Upper lobe of left lung (tissue), 6 donors: ENCODE results near the gene ARIH1. TPM values are rescaled to one million over a fixed set of nuclear protein-coding genes. Genes with fewer than 3 reads are reported as not detected.
A peak's percentile ranks its signal among the peaks of the same experiment; 100 is the strongest.

Source experiments
- ATAC-seq, 2 donors: fragments of 200-7000 bp; cut with Tn5 transposase; one replicate each; pipeline ENCODE4 v1.9.1; 2022; ENCODE audit warnings: mild to moderate bottlenecking in 2 of 2, moderate library complexity in 2 of 2; ENCODE audit not compliant: low FRiP score in 2 of 2
- DNase-seq, 2 donors: peaks; one replicate each; pipeline ENCODE4 v3.0.0-alpha.2; 2019 to 2020
- H3K27ac ChIP-seq, 4 donors: fragments of 200-600 bp; sonication (generic); one replicate each; pipeline ENCODE4 v1.5.1; 2016 to 2019
- H3K27me3 ChIP-seq, 4 donors: fragments of 200-600 bp; sonication (generic); one replicate each; pipeline ENCODE4 v1.5.1; 2017 to 2019
- H3K36me3 ChIP-seq, 4 donors: fragments of 200-600 bp; sonication (generic); one replicate each; pipeline ENCODE4 v1.5.1; 2016 to 2019
- H3K4me1 ChIP-seq, 4 donors: fragments of 200-600 bp; sonication (generic); one replicate each; pipeline ENCODE4 v1.5.1; 2018 to 2019
- H3K4me3 ChIP-seq, 4 donors: fragments of 200-600 bp; sonication (generic); one replicate each; pipeline ENCODE4 v1.5.1; 2017 to 2019; ENCODE audit warnings: mild to moderate bottlenecking in 2 of 4, moderate library complexity in 1 of 4
- H3K9me3 ChIP-seq, 4 donors: fragments of 200-600 bp; sonication (generic); one replicate each; pipeline ENCODE4 v1.5.1; 2018 to 2019
- EP300 ChIP-seq, 4 donors: sonication (generic); formaldehyde crosslinking; IDR thresholded peaks; one replicate each; pipeline ENCODE4 v1.5.1; 2017; ENCODE audit warnings: antibody characterized with exemption in 4 of 4, control low read depth in 2 of 4
- POLR2A ChIP-seq, 4 donors: fragments of 450-650 bp; IDR thresholded peaks; one replicate each; pipeline ENCODE4 v1.5.1; 2016 to 2017; ENCODE audit warnings: antibody characterized with exemption in 4 of 4, mild to moderate bottlenecking in 2 of 4
- POLR2AphosphoS5 ChIP-seq, 2 donors: sonication (generic); formaldehyde crosslinking; IDR thresholded peaks; one replicate each; pipeline ENCODE4 v1.5.1; 2017; ENCODE audit warnings: antibody characterized with exemption in 2 of 2
- WGBS, 2 donors: methylation state at CpG; one replicate each; pipeline ENCODE4 v1.1.5; 2017 to 2018; 5-methylcytosine and 5-hydroxymethylcytosine counted together
- total RNA-seq, 6 donors: library from RNA; depleted of rRNA in 4 of 6; stranded (reverse); fragments of >200 nt in 4 of 6; gene quantifications; one replicate each; pipeline versions ENCODE4 v1.1.0 to v1.2.1, GENCODE V29; 2016 to 2021
- TF ChIP-seq, protein P1 (sequence below), 6 experiments: fragments of 450-650 bp in 4 of 6; fragments of 200-600 bp in 2 of 6; sonication (generic) in 2 of 6; IDR thresholded peaks; one replicate each; pipeline ENCODE4 v1.5.1; 2016 to 2019; ENCODE audit warnings: antibody characterized with exemption in 6 of 6
- donor health status: DM: no; HTN: no; CAD: no; lungs with moderate emphysema.
- donor health status: DM: no; HTN: yes; CAD: no; lungs with severe emphysema.

Gene ARIH1
- total RNA-seq, 6 donors from 2014 or later: 43.0 to 155 (median 85.4) TPM

DNA sequence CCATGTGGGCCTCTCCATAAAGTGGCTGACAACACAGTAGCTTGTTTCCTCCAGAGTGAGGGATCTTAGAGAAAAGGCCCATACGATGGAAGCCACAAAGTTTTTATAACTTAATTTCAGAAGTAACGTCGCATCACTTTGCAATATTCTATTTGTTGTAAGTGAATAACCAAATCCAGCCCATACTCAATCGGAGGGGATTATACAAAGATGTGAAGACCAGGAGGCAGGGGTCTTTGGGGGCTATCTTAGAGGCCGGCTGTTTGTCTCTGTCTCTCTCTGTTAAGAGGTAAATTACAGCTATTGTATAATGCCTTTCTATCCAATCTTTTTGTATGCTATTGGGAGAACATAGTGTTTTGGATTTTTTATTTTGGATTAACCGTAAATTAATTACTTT is 9.1 kb downstream of the ARIH1 start:
- no peak overlapping the region for H3K4me3 ChIP-seq
- no peak for DNase-seq
- peaks cover 19 to 73% (median 49%) of the 10 kb centered on the region in 4 donors for H3K4me1 ChIP-seq
- no peak for ATAC-seq
- peaks cover 0 to 24% (median 0%) of the 10 kb centered on the region in 4 donors for H3K36me3 ChIP-seq
- no peak for TF ChIP-seq POLR2AphosphoS5 (IDR thresholded peaks at IDR 0.05)
- TF ChIP-seq EP300 (IDR thresholded peaks at IDR 0.05): no peak
- 88 to 92% methylated on average over 6 of the region's 6 CpGs for WGBS, 2 donors
- H3K27ac ChIP-seq: peak overlapping the region in 1 of 4 donors; percentile 25
- H3K9me3 ChIP-seq: no peaks in the 10 kb centered on the region
- H3K27me3 ChIP-seq: no peaks in the 10 kb centered on the region

DNA sequence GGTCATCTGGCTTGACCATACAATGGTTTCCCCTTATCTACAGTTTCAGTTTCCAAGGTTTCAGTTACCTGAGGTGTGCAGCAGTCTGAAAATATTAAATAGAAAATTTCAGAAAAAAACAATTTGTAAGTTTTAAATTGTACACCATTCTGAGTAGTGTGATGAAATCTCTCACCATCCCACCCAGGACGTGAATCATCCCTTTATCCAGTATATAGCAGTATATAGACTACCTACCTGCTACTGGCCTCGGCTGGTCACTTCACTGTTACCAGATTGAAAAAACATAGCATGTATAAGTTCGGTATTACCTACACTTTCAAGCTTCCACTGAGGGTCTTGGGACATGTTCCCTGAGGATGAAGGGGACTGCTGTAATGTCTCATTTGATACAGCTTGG is 12.0 kb downstream of the ARIH1 start:
- Histone ChIP-seq H3K27ac (no peak overlapping the region), H3K4me1 (peaks cover 18 to 72% (median 49%) of the 10 kb centered on the region in 4 donors), H3K4me3 (no peak overlapping the region), H3K27me3 (no peaks in the 10 kb centered on the region), H3K9me3 (no peaks in the 10 kb centered on the region), H3K36me3 (no peaks in the 10 kb centered on the region)
- DNase-seq: no peak
- TF ChIP-seq, protein P1, sequence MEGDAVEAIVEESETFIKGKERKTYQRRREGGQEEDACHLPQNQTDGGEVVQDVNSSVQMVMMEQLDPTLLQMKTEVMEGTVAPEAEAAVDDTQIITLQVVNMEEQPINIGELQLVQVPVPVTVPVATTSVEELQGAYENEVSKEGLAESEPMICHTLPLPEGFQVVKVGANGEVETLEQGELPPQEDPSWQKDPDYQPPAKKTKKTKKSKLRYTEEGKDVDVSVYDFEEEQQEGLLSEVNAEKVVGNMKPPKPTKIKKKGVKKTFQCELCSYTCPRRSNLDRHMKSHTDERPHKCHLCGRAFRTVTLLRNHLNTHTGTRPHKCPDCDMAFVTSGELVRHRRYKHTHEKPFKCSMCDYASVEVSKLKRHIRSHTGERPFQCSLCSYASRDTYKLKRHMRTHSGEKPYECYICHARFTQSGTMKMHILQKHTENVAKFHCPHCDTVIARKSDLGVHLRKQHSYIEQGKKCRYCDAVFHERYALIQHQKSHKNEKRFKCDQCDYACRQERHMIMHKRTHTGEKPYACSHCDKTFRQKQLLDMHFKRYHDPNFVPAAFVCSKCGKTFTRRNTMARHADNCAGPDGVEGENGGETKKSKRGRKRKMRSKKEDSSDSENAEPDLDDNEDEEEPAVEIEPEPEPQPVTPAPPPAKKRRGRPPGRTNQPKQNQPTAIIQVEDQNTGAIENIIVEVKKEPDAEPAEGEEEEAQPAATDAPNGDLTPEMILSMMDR (IDR thresholded peaks at IDR 0.05): no peak
- no peak for TF ChIP-seq POLR2A (IDR thresholded peaks at IDR 0.05)
- TF ChIP-seq POLR2AphosphoS5 (IDR thresholded peaks at IDR 0.05): no peak
- no peak for TF ChIP-seq EP300 (IDR thresholded peaks at IDR 0.05)
- no peak for ATAC-seq
- 89 to 90% methylated on average over 3 of the region's 3 CpGs for WGBS, 2 donors

DNA sequence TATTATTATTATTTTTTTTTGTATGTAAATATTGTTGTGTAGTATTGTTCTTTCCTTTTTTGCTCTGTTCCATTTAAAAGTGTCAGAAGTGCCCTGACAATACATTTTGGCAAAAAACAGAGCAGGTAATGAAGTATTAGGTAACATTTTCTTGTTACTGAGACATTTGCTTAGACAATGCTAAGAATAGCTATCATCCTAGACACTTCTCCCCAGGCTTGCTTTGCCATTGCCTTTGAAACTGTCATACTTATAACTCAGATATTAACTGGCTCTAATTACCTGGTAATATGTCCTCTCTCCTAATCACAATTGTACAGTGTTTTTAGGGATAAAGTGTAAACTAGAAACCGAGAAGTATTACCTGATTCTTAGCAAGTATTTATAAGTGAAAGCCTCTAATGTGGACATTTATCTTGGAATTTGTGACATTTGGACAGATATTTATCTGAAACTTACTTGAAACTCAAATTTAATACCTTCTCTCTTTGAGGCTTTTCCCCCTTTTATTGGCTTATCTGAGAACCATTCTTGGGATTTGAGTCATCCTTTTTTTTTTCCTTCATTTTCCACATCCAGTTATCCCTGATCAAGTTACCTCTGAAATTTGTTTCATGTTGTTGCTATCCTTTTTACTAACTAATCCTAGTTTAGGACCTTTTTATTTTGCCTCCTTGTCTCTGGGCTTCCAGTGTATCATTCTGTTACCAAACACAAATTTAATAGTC is 13.1 kb downstream of the ARIH1 start:
- TF ChIP-seq POLR2A (IDR thresholded peaks at IDR 0.05): no peak
- TF ChIP-seq, protein P1 (IDR thresholded peaks at IDR 0.05): no peak
- Histone ChIP-seq H3K9me3 (no peaks in the 10 kb centered on the region), H3K36me3 (no peaks in the 10 kb centered on the region), H3K27me3 (no peaks in the 10 kb centered on the region), H3K27ac (no peak overlapping the region), H3K4me3 (no peak overlapping the region), H3K4me1 (peaks cover 20 to 74% (median 47%) of the 10 kb centered on the region in 4 donors)
- DNase-seq (no peak), ATAC-seq (no peak)
- 74 to 85% methylated on average over 1 of the region's 1 CpG for WGBS, 2 donors

DNA sequence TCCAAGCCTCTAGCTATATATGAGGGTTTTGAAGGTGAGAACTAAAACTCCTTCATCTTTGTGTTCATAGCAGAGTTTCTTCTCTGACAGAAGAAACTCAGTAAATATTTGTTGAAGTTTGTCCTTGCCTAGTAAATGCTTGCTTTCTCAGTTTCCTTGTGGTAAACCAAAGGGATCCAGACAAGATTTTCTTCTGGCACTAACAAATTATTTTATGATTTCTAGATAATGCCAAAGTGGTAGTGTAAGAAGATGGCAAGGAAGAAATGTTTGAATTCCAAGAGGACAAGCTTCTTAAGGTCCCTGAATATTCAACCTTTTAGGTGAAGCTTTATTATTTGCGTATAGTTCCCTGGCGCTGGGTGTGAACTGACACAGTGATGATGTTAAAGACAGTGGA is 14.4 kb downstream of the ARIH1 start:
- WGBS, 2 donors: 92 to 97% methylated on average over 2 of the region's 2 CpGs
- H3K27ac ChIP-seq: no peak overlapping the region
- no peaks in the 10 kb centered on the region for H3K9me3 ChIP-seq
- DNase-seq: no peak
- no peaks in the 10 kb centered on the region for H3K27me3 ChIP-seq
- peaks cover 30 to 72% (median 49%) of the 10 kb centered on the region in 4 donors for H3K4me1 ChIP-seq
- TF ChIP-seq POLR2AphosphoS5 (IDR thresholded peaks at IDR 0.05) (no peak), EP300 (IDR thresholded peaks at IDR 0.05) (no peak), POLR2A (IDR thresholded peaks at IDR 0.05) (no peak)
- TF ChIP-seq, protein P1 (IDR thresholded peaks at IDR 0.05): no peak
- no peak overlapping the region for H3K4me3 ChIP-seq
- H3K36me3 ChIP-seq: no peaks in the 10 kb centered on the region
- no peak for ATAC-seq

DNA sequence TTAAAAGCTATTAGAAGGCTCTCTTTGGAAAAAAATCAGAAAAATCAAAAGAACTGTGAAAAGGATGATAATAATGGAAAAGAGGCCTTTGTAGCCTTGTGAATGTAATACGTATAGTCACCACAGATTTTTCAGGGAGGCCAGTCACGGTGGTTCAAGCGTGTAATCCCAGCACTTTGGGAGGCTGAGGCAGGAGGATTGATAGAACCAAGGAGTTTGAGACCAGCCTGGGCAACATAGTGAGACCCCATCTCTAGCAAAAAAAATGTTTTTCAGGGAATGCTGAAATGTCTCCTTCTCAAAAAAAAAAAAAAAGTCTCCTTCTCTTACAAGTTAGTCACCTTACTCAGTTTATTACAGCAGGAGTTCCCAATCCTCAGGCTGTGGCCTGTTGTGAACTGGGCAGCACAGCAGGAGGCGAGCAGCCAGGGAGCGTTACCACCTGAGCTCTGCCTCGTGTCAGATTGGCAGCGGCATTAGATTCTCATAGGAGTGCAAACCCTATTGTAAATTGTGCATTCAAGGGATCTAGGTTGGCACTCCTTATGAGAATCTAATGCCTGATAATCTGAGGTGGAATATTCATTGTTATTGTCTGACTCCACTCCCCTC is 15.9 kb downstream of the ARIH1 start:
- H3K27ac ChIP-seq: no peak overlapping the region
- no peaks in the 10 kb centered on the region for H3K36me3 ChIP-seq
- WGBS, 2 donors: 93 to 98% methylated on average over 7 of the region's 7 CpGs
- no peaks in the 10 kb centered on the region for H3K9me3 ChIP-seq
- no peaks in the 10 kb centered on the region for H3K27me3 ChIP-seq
- TF ChIP-seq EP300 (IDR thresholded peaks at IDR 0.05) (no peak), POLR2A (IDR thresholded peaks at IDR 0.05) (no peak), POLR2AphosphoS5 (IDR thresholded peaks at IDR 0.05) (no peak)
- TF ChIP-seq, protein P1 (IDR thresholded peaks at IDR 0.05): no peak
- ATAC-seq (no peak), DNase-seq (no peak)
- peaks cover 30 to 79% (median 56%) of the 10 kb centered on the region in 4 donors for H3K4me1 ChIP-seq
- no peak overlapping the region for H3K4me3 ChIP-seq
